ENCODE results near the gene CAMSAP1.

GRCh38 chr9:135865531-135865930 is 41.8 kb downstream of the CAMSAP1 start:
- TF ChIP-seq, protein P1, sequence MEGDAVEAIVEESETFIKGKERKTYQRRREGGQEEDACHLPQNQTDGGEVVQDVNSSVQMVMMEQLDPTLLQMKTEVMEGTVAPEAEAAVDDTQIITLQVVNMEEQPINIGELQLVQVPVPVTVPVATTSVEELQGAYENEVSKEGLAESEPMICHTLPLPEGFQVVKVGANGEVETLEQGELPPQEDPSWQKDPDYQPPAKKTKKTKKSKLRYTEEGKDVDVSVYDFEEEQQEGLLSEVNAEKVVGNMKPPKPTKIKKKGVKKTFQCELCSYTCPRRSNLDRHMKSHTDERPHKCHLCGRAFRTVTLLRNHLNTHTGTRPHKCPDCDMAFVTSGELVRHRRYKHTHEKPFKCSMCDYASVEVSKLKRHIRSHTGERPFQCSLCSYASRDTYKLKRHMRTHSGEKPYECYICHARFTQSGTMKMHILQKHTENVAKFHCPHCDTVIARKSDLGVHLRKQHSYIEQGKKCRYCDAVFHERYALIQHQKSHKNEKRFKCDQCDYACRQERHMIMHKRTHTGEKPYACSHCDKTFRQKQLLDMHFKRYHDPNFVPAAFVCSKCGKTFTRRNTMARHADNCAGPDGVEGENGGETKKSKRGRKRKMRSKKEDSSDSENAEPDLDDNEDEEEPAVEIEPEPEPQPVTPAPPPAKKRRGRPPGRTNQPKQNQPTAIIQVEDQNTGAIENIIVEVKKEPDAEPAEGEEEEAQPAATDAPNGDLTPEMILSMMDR (conservative IDR thresholded peaks at IDR 0.05 in 1 of 2, IDR thresholded peaks at IDR 0.05 in 1 of 2; ENCODE audit: low read depth in 1 of 2, low read length in 2 of 2), result no peak
- no peak for TF ChIP-seq EZH2 (IDR thresholded peaks at IDR 0.05; ENCODE audit: low read length, missing control alignments)
